Activated CD4-positive, alpha-beta memory T cell treated with anti-CD3 and anti-CD28 coated beads for 36 hours (primary cell): ENCODE data around the gene ASH1L. TPM values are rescaled to one million over a fixed set of nuclear protein-coding genes. Genes with fewer than 3 reads are reported as not detected.
A peak's percentile ranks its signal among the peaks of the same experiment; 100 is the strongest.
"Not testable (repeated sequence)": the region's sequence is repeated elsewhere in the genome, so short reads cannot be mapped to it uniquely, and the experiment has no call there.

Source experiments
- CTCF ChIA-PET: fragments of 350-600 bp; sonication (Branson Sonifier 250); formaldehyde crosslinking; loops from one replicate; lab custom pipeline; 2021; ENCODE audit warnings: antibody characterized with exemption, inconsistent platforms; lab: Charles Lee
- POLR2A ChIA-PET: fragments of 350-600 bp; sonication (Branson Sonifier 250); formaldehyde crosslinking; loops from one replicate; lab custom pipeline; 2021; ENCODE audit warnings: antibody characterized with exemption; lab: Charles Lee
- DNase-seq: peaks from one replicate; pipeline ENCODE4 v3.0.0-alpha.2; 2020
- H3K27ac Mint-ChIP-seq: one replicate; pipeline ENCODE4 v1.8.0; 2021; ENCODE audit warnings: mixed read lengths
- H3K27me3 Mint-ChIP-seq: one replicate; pipeline ENCODE4 v1.8.0; 2021; ENCODE audit warnings: mixed read lengths
- H3K36me3 Mint-ChIP-seq: one replicate; pipeline ENCODE4 v1.8.0; 2021; ENCODE audit warnings: mixed read lengths
- H3K4me1 Mint-ChIP-seq: one replicate; pipeline ENCODE4 v1.8.0; 2021; ENCODE audit warnings: low read depth, mixed read lengths
- H3K4me3 Mint-ChIP-seq: one replicate; pipeline ENCODE4 v1.8.0; 2021; ENCODE audit warnings: mild to moderate bottlenecking, mixed read lengths
- H3K9me3 Mint-ChIP-seq: one replicate; pipeline ENCODE4 v1.8.0; 2021; ENCODE audit warnings: mixed read lengths
- intact Hi-C: fragments of 100-400 bp; cut with micrococcal nuclease; formaldehyde crosslinking; loops from one replicate; pipeline ENCODE4 v1.15.1; 2023
- total RNA-seq, 2 experiments: library from RNA; stranded (reverse); gene quantifications; one replicate each; pipeline ENCODE4 v1.2.3, GENCODE V29; 2021

The ASH1L gene
- total RNA-seq, 2 experiments from 2014 or later: 28.8 to 29.6 TPM

DNA sequence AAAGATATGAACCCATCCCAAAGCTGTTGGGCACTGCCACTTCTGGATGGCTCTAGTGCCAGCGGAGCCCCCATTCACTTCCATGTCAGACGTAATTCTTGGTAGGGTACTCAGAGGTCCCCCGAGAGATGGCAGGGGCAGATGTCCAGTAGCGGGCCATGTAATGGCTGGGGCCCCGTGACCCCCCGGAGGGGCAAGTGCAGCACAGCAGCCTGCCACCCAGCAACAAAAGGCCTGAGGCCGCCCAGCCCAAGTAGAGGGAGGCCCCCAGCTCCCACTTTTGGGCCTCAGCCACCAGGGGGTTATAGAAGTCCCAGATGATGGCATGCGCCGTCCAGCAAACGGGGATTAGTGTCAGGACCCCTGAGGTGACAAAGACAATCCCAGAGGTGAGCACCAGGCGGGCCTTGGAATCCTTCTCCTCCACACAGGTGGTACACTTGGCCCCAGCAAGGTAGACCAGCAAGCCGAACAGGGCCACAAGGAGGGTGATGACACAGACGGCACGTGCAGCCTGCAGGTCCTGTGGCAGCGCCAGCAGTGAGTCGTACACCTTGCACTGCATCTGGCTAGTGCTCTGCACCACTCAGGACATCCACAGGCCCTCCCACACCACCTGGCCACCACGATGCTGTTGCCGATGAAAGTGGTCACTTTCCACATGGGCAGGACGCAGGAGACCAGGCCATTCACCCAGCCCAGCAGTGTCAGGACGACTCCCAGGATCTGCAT, 28.1 kb upstream of the ASH1L start:
- H3K9me3 Mint-ChIP-seq, H3K27ac Mint-ChIP-seq, H3K27me3 Mint-ChIP-seq, H3K4me1 Mint-ChIP-seq, H3K36me3 Mint-ChIP-seq, POLR2A ChIA-PET, DNase-seq, H3K4me3 Mint-ChIP-seq: not testable (repeated sequence)
- intact Hi-C loops: loop anchor here (10.0 kb wide), 2 partner anchors 266 to 316 kb away; partner anchors contain the start of genes CLK2, HCN3 and RUSC1
- CTCF ChIA-PET: interaction anchor here (2.3 kb wide), 1 partner anchor 340 kb away, joined by 7 read pairs; no protein-coding TSS in a partner anchor

DNA sequence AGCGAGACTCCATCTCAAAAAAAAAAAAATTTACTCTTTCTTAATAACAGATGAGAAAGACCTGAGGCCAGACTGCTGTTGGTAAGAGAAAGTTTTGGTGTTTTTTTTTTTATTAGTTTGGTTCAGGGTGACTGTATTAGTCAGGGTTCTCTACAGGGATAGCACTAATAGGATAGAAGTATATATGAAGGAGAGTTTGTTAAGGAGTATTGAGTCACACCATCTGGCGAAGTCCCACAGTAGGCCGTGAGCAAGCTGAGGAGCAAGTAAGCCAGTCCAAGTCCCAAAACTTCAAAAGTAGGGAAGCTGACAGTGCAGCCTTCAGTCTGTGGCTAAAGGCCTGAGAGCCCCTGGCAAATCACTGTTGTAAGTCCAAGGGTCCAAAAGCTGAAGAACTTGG, 26.7 kb upstream of the ASH1L start:
- H3K4me3 Mint-ChIP-seq, intact Hi-C loops, H3K27me3 Mint-ChIP-seq, CTCF ChIA-PET, H3K27ac Mint-ChIP-seq, POLR2A ChIA-PET, DNase-seq, H3K36me3 Mint-ChIP-seq, H3K4me1 Mint-ChIP-seq, H3K9me3 Mint-ChIP-seq: not testable (repeated sequence)

DNA sequence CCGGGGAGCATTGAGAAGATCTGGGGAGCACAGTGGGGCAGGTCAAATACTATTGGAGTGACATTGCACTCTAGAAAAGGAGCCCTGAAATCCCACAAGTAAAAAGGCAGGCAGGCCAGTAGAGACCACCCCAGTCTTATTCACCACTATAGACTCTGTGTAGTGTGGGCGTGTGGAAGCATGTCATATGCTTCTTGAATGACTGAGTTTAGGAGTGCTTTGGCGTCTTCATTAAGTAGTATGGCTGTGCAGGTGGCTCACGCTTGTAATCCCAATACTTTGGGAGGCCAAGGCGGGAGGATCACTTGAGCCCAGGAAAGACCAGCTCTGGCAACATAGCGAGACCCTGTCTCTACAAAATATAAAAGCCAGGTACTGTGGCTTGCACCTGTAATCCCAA, 21.2 kb upstream of the ASH1L start:
- H3K9me3 Mint-ChIP-seq, CTCF ChIA-PET, H3K36me3 Mint-ChIP-seq, POLR2A ChIA-PET, H3K27me3 Mint-ChIP-seq, intact Hi-C loops, H3K4me3 Mint-ChIP-seq, H3K4me1 Mint-ChIP-seq, H3K27ac Mint-ChIP-seq, DNase-seq: not testable (repeated sequence)

DNA sequence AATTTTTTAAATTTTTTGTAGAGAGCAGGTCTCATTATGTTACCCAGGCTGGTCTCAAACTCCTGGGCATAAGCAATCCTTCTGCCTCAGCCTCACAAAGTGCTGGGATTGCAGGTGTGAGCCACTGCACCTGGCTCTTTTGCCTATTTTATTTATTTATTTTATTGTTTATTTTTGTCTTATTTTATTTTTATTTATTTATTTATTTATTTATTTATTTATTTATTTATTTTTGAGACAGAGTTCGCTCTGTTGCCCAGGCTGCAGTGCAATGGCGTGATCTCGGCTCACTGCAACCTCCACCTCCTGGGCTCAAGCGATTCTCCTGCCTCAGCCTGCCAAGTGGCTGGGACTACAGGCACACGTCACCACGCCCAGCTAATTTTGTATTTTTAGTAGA, 13.0 kb upstream of the ASH1L start:
- H3K27ac Mint-ChIP-seq, CTCF ChIA-PET, H3K9me3 Mint-ChIP-seq, H3K36me3 Mint-ChIP-seq, DNase-seq, intact Hi-C loops, H3K27me3 Mint-ChIP-seq, H3K4me3 Mint-ChIP-seq: not testable (repeated sequence)
- H3K4me1 Mint-ChIP-seq: peaks cover 11% of the 10 kb centered on the region
- POLR2A ChIA-PET: interaction anchor here (0.6 kb wide), 1 partner anchor 19 kb away, joined by 4 read pairs; no protein-coding TSS in a partner anchor

DNA sequence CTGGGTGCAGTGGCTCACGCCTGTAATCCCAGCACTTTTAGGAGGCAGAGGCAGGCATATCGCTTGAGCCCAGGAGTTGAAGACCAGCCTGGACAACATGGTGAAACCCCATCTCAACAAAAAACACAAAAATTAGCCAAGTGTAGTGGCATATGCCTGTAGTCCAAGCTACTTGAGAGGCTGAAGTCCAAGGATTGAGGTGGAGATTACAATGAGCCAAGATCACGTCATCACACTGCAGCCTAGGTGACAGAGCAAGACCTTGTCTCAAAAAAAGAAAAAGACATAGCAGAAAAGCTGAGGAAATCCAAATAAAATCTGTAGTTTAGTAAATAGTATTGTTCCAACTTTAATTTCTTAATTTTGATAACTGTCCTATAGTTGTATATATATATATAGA, 11.5 kb upstream of the ASH1L start:
- peaks cover 18% of the 10 kb centered on the region for H3K4me1 Mint-ChIP-seq
- no peak for DNase-seq
- ChIA-PET POLR2A (no interaction called here), CTCF (interaction anchor here (0.8 kb wide), 1 partner anchor 70 kb away, joined by 3 read pairs; no protein-coding TSS in a partner anchor)
- no peaks in the 10 kb centered on the region for H3K27me3 Mint-ChIP-seq
- intact Hi-C loops: no loop called here
- H3K36me3 Mint-ChIP-seq: peaks cover 11% of the 10 kb centered on the region
- no peak overlapping the region for H3K27ac Mint-ChIP-seq
- no peaks in the 10 kb centered on the region for H3K9me3 Mint-ChIP-seq
- H3K4me3 Mint-ChIP-seq: no peak overlapping the region

DNA sequence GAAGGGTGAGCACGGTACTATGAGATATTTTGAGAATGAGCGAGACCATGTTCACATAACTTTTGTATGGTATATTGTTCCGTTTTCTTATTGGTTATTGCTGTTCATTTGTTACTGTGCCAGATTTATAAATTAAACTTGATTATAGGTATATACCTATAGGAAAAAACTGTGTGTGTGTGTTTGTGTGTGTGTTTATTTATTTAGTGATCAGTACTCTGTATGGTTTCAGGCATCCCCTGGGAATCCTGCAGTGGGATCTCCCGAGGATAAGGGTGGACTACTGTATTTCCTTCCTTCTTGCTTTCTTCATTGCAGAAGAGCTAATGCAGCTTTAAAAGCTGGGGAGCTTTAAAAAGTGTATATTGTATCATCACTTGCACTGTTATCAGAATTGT, 8.0 kb upstream of the ASH1L start:
- Mint-ChIP-seq H3K27me3 (no peaks in the 10 kb centered on the region), H3K4me3 (no peak overlapping the region), H3K4me1 (peaks cover 31% of the 10 kb centered on the region), H3K36me3 (peaks cover 11% of the 10 kb centered on the region), H3K27ac (no peak overlapping the region), H3K9me3 (no peaks in the 10 kb centered on the region)
- DNase-seq: no peak
- ChIA-PET CTCF (no interaction called here), POLR2A (no interaction called here)
- intact Hi-C loops: no loop called here

DNA sequence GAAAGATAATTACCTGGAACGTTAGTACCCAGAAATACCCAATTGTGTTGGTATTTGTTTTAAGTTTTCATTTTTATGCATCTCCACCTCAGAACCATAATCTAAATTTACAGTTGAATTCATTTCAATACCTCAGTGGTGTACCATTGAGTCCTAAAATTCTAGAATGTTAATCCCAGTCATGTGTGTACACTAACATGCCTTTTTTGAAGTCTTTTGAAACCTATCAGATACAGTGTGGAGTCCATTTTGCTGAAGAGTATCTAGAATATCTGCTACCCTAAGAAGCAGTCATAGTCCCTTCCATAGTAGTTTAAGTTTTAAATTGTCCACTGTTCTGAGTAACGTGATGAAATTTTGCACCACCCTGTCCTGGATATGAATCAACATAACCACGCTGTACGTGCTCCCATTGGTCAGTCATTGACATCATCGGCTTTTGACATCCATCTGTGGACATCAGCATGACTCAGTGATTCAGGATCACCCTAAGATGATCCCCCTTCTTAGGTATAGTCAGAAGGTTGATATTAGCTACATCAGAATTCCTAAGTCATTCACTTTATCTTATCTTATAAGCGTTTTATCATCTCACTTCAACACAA, 7.5 kb upstream of the ASH1L start:
- ChIA-PET CTCF (no interaction called here), POLR2A (no interaction called here)
- no peak for DNase-seq
- Mint-ChIP-seq H3K36me3 (peaks cover 11% of the 10 kb centered on the region), H3K9me3 (no peaks in the 10 kb centered on the region), H3K4me3 (no peak overlapping the region), H3K27ac (no peak overlapping the region), H3K27me3 (no peaks in the 10 kb centered on the region), H3K4me1 (peaks cover 32% of the 10 kb centered on the region)
- intact Hi-C loops: loop anchor here (10.0 kb wide), 1 partner anchor 55 kb away; no protein-coding TSS in a partner anchor

DNA sequence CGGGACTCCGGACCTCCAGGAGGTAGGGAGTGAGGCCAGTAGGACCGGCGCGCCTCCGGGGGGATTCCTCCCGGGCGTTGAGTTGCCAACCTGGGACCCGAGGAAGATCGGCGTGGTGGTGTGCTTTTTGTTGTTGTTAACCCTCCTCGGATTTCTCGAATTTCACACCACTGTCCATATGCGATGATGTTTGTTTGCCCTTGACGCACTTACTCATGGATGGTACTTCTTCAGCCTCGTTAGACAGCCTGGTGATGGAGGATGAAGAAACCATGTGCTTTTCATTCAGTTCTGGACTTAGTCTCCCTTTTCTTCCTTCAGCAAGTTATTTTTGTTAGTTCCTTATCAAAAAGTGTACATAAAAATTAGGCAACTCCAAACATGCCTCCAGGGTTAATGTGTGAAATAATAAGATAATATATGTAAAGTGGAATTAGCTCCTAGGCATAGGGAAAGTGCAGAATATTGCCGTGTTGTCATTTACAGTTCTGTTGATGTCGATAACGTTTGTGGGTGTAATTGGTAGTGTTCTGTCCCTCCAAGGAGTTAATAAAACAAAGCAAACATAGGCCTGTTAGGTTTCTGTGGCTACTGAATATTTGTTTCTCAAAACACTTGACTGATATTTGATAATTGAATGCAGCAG, 897 bp upstream of the ASH1L start:
- POLR2A ChIA-PET: interaction anchor here (1.1 kb wide), 1 partner anchor 27 kb away, joined by 19 read pairs; no protein-coding TSS in a partner anchor
- H3K36me3 Mint-ChIP-seq: peaks cover 15% of the 10 kb centered on the region
- H3K27ac Mint-ChIP-seq: peak overlapping the region; percentile 98
- intact Hi-C loops: loop anchor here (1.0 to 10.0 kb wide), 3 partner anchors 27 to 563 kb away; no protein-coding TSS in a partner anchor
- CTCF ChIA-PET, DNase-seq, H3K9me3 Mint-ChIP-seq, H3K27me3 Mint-ChIP-seq: not testable (repeated sequence)
- H3K4me3 Mint-ChIP-seq: peak overlapping the region; percentile 99
- H3K4me1 Mint-ChIP-seq: peaks cover 43% of the 10 kb centered on the region

DNA sequence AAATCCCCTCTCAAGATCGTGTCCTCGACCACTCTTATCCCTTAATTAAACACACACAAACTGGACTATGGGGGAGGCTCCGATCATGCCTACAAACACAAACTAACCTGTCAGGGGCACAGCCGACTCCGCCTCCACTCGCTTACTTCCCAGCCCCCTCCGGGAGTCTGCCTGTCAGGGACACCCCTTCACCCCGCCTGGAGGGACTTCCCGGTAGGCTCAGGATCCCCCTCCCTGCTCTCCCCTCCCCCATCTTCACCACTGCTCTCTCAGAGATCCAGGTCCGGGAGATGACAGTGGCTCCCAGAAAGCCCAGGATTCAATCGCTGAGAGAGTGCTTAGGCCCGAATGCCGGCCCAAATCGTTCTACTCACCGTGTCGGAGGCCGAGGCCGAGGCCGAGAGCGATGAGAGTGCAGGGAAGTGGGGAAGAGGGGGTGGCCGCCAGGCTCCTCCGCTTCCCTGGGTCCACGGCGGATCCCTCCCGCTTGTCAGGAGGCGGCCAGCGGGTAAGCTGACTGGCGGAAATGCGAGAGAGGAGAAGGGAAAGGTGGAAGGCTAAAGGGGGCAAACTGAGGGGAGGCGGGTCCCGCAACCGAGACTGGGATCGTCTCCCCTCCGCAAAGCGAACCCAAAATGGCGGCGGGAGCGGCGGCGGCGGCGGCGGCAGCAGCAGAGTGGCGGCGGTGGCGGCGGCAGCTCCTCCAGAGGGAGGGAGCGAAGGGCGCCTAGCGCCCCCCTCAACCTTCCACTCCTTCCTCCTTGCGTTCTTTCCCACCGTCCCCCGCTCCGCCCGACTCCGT, 623 bp downstream of the ASH1L start:
- POLR2A ChIA-PET, H3K9me3 Mint-ChIP-seq, H3K27me3 Mint-ChIP-seq: not testable (repeated sequence)
- CTCF ChIA-PET: interaction anchor here (1.5 kb wide), 1 partner anchor 311 kb away, joined by 3 read pairs; no protein-coding TSS in a partner anchor
- peak overlapping the region; percentile 99 for H3K4me3 Mint-ChIP-seq
- H3K4me1 Mint-ChIP-seq: peaks cover 49% of the 10 kb centered on the region
- peak; percentile 71 for DNase-seq
- intact Hi-C loops: loop anchor here (1.0 to 10.0 kb wide), 3 partner anchors 47 to 561 kb away; partner anchors contain the start of gene SCAMP3
- H3K27ac Mint-ChIP-seq: peak overlapping the region; percentile 98
- peaks cover 15% of the 10 kb centered on the region for H3K36me3 Mint-ChIP-seq

DNA sequence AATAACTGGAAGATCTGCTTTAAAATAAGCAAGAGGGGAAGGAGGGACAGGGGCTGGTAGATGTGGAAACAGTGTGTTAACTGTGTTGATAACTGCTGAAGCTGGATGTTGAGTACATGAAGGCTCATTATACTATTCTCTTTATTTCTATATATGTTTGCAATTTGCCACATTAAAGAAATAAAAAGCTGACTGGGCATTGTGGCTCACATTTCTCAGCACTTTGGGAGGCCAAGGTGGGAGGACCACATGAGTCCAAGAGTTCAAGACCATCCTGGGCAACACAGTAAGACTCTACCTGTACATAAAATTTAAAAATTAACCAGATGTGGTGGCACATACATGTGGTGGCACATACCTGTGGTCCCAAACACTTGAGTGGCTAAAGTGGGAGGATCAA, 6.7 kb downstream of the ASH1L start:
- CTCF ChIA-PET: no interaction called here
- no peak overlapping the region for H3K27ac Mint-ChIP-seq
- H3K4me1 Mint-ChIP-seq: peaks cover 46% of the 10 kb centered on the region
- POLR2A ChIA-PET: interaction anchor here (1.0 kb wide), 1 partner anchor 16 kb away, joined by 3 read pairs; no protein-coding TSS in a partner anchor
- no peak for DNase-seq
- H3K27me3 Mint-ChIP-seq: no peaks in the 10 kb centered on the region
- H3K36me3 Mint-ChIP-seq: peaks cover 8% of the 10 kb centered on the region
- H3K9me3 Mint-ChIP-seq: no peaks in the 10 kb centered on the region
- H3K4me3 Mint-ChIP-seq: no peak overlapping the region
- intact Hi-C loops: no loop called here

DNA sequence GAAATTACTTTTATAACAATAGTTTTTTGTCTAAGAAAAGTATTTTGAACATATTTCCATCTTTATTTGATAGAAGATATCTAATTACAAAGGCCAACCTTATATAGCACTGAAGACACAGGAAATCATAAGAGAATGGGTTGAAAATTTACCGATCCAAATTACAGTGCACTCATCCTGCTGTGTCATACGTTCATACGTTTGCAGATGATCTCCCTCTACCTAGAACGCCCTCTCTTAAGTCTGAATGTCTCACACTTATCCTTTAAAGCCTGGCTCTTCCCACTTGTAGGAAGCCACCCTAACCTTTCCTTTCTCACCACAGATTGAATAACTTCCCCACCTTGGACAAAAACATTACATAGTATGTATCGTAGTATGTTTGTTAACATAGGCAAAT, 9.3 kb downstream of the ASH1L start:
- POLR2A ChIA-PET: no interaction called here

More for the DNA sequence above, 9.3 kb downstream of the ASH1L start:
- no peak for DNase-seq
- Mint-ChIP-seq H3K4me3 (no peak overlapping the region), H3K9me3 (no peaks in the 10 kb centered on the region), H3K27me3 (no peaks in the 10 kb centered on the region), H3K4me1 (peaks cover 41% of the 10 kb centered on the region), H3K27ac (peak overlapping the region; percentile 35), H3K36me3 (peaks cover 4% of the 10 kb centered on the region)
- intact Hi-C loops: no loop called here
- CTCF ChIA-PET: no interaction called here
